Lower leg skin (tissue), 3 donors: ENCODE results near the gene EDEM2.

ENCODE experiments used
- CTCF ChIP-seq, 3 donors: fragments of 450-650 bp; IDR thresholded peaks; one replicate each; pipeline ENCODE4 v1.5.1; 2016; ENCODE audit warnings: antibody characterized with exemption in 3 of 3, mild to moderate bottlenecking in 3 of 3, moderate library complexity in 2 of 3
- POLR2A ChIP-seq, 2 donors: fragments of 450-650 bp; IDR thresholded peaks; one replicate each; pipeline ENCODE4 v1.6.1; 2016 to 2017; ENCODE audit warnings: antibody characterized with exemption in 2 of 2, mild to moderate bottlenecking in 1 of 2, moderate library complexity in 1 of 2

GRCh38 chr20:35179292-35180212 lies 32.4 kb upstream of the EDEM2 start:
- no peak for TF ChIP-seq CTCF (IDR thresholded peaks at IDR 0.05)
- no peak for TF ChIP-seq POLR2A (IDR thresholded peaks at IDR 0.05)
